Fibroblast of the aortic adventitia (primary cell): ENCODE measurements around the gene ATP7B. TPM values are rescaled to one million over a fixed set of nuclear protein-coding genes. Genes with fewer than 3 reads are reported as not detected.

ENCODE experiments used
- DNase-seq: peaks from one replicate; pipeline ENCODE4 v3.0.0-alpha.2; 2010; ENCODE audit warnings: low read depth
- H3K4me3 ChIP-seq: 2 replicates; pipeline ENCODE4 v1.5.1; 2011; ENCODE audit warnings: low read depth, mild to moderate bottlenecking, control low read depth, low read length, moderate library complexity
- CTCF ChIP-seq: IDR thresholded peaks from 2 replicates; pipeline ENCODE4 v1.5.1; 2011; ENCODE audit warnings: mild to moderate bottlenecking, low read length, control low read depth, inconsistent platforms; ENCODE audit not compliant: insufficient read depth
- total RNA-seq: library from RNA; depleted of rRNA; stranded (reverse); fragments of >200 nt; gene quantifications from 2 replicates; pipeline ENCODE4 v1.2.3, GENCODE V29; 2012; ENCODE audit warnings: low replicate concordance

The ATP7B gene
- total RNA-seq, 1 donor, result 1.5 TPM

- H3K4me3 ChIP-seq, result no peak overlapping the region
- TF ChIP-seq CTCF, result no peak
- no peak for DNase-seq
Observed at GRCh38 chr13:51924756-51925544, 86.3 kb downstream of the ATP7B start.

GRCh38 chr13:51923983-51924539 is 87.2 kb downstream of the ATP7B start:
- DNase-seq, result no peak
- peak; percentile 20 for TF ChIP-seq CTCF
- no peak overlapping the region for H3K4me3 ChIP-seq

GRCh38 chr13:51922771-51923480 is 88.3 kb downstream of the ATP7B start:
- no peak overlapping the region for H3K4me3 ChIP-seq
- no peak for DNase-seq
- TF ChIP-seq CTCF, result no peak

GRCh38 chr13:51921790-51922740 is 89.2 kb downstream of the ATP7B start:
- TF ChIP-seq CTCF, result no peak
- H3K4me3 ChIP-seq, result no peak overlapping the region
- no peak for DNase-seq

- TF ChIP-seq CTCF, result no peak
- DNase-seq, result no peak
- H3K4me3 ChIP-seq, result no peak overlapping the region
Observed at GRCh38 chr13:51920786-51921185, 90.5 kb downstream of the ATP7B start.

- H3K4me3 ChIP-seq, result no peak overlapping the region
- no peak for DNase-seq
- no peak for TF ChIP-seq CTCF
Observed at GRCh38 chr13:51920267-51920666, 91.0 kb downstream of the ATP7B start.
